Vagina (tissue), 2 donors: ENCODE data around the gene AKAP1. TPM values are rescaled to one million over a fixed set of nuclear protein-coding genes. Genes with fewer than 3 reads are reported as not detected.
A peak's percentile ranks its signal among the peaks of the same experiment; 100 is the strongest.

Experiments
- DNase-seq, 2 donors: peaks; one replicate each; pipeline ENCODE4 v3.0.0-alpha.2; 2017; ENCODE audit errors: extremely low spot score in 2 of 2
- H3K27ac ChIP-seq: fragments of 200-600 bp; sonication (generic); one replicate; pipeline ENCODE4 v1.5.1; 2019
- H3K27me3 ChIP-seq: fragments of 200-600 bp; sonication (generic); one replicate; pipeline ENCODE4 v1.5.1; 2019
- H3K36me3 ChIP-seq, 2 donors: fragments of 200-600 bp; sonication (generic); one replicate each; pipeline ENCODE4 v1.5.1; 2017 to 2019
- H3K4me1 ChIP-seq: fragments of 200-600 bp; sonication (generic); one replicate; pipeline ENCODE4 v1.5.1; 2019
- H3K4me3 ChIP-seq, 2 donors: fragments of 200-600 bp; sonication (generic); 1 replicate in 1 of 2; 2 replicates in 1 of 2; pipeline ENCODE4 v1.5.1; 2016 to 2019
- H3K9me3 ChIP-seq: fragments of 200-600 bp; sonication (generic); one replicate; pipeline ENCODE4 v1.5.1; 2019
- POLR2A ChIP-seq, 2 donors: fragments of 450-650 bp; IDR thresholded peaks; one replicate each; pipeline ENCODE4 v1.6.1; 2017; ENCODE audit warnings: antibody characterized with exemption in 2 of 2, mild to moderate bottlenecking in 2 of 2, moderate library complexity in 2 of 2
- POLR2AphosphoS5 ChIP-seq, 2 donors: sonication (generic); formaldehyde crosslinking; IDR thresholded peaks; one replicate each; pipeline ENCODE4 v1.9.0; 2017; ENCODE audit warnings: antibody characterized with exemption in 2 of 2, mild to moderate bottlenecking in 2 of 2, low read depth in 1 of 2; ENCODE audit not compliant: insufficient read depth in 1 of 2
- intact Hi-C: fragments of 100-400 bp; cut with DNase I; formaldehyde crosslinking; loops from one replicate; pipeline ENCODE4 v1.15.1; 2023
- total RNA-seq: library from RNA; depleted of rRNA; stranded (reverse); fragments of >200 nt; gene quantifications from one replicate; pipeline ENCODE4 v1.2.3, GENCODE V29; 2016
- TF ChIP-seq, protein P1 (sequence below), 3 experiments: fragments of 450-650 bp in 2 of 3; fragments of 200-600 bp in 1 of 3; sonication (generic) in 1 of 3; IDR thresholded peaks; one replicate each; pipeline ENCODE4 v1.5.1; 2017 to 2019; ENCODE audit warnings: antibody characterized with exemption in 3 of 3, mild to moderate bottlenecking in 2 of 3, moderate library complexity in 2 of 3

Gene AKAP1
- total RNA-seq, 1 donor from 2014 or later: 94.3 TPM

- no peak overlapping the region for H3K4me3 ChIP-seq
- TF ChIP-seq POLR2AphosphoS5 (IDR thresholded peaks at IDR 0.05; ENCODE audit: insufficient read depth in 1 of 2, low read depth in 1 of 2) (no peak), POLR2A (IDR thresholded peaks at IDR 0.05) (no peak)
- TF ChIP-seq, protein P1, sequence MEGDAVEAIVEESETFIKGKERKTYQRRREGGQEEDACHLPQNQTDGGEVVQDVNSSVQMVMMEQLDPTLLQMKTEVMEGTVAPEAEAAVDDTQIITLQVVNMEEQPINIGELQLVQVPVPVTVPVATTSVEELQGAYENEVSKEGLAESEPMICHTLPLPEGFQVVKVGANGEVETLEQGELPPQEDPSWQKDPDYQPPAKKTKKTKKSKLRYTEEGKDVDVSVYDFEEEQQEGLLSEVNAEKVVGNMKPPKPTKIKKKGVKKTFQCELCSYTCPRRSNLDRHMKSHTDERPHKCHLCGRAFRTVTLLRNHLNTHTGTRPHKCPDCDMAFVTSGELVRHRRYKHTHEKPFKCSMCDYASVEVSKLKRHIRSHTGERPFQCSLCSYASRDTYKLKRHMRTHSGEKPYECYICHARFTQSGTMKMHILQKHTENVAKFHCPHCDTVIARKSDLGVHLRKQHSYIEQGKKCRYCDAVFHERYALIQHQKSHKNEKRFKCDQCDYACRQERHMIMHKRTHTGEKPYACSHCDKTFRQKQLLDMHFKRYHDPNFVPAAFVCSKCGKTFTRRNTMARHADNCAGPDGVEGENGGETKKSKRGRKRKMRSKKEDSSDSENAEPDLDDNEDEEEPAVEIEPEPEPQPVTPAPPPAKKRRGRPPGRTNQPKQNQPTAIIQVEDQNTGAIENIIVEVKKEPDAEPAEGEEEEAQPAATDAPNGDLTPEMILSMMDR (IDR thresholded peaks at IDR 0.05): no peak
- no peaks in the 10 kb centered on the region for H3K36me3 ChIP-seq
- no peaks in the 10 kb centered on the region for H3K27me3 ChIP-seq
- no peak for DNase-seq
- intact Hi-C loops: no loop called here
- no peaks in the 10 kb centered on the region for H3K9me3 ChIP-seq
- H3K27ac ChIP-seq: no peak overlapping the region
- H3K4me1 ChIP-seq: peaks cover 15% of the 10 kb centered on the region
These were observed 41.8 kb upstream of the AKAP1 start for GRCh38 chr17:57043276-57043675.

- Histone ChIP-seq H3K4me3 (peak overlapping the region; percentile 25 to 49), H3K36me3 (no peaks in the 10 kb centered on the region), H3K27ac (no peak overlapping the region), H3K27me3 (no peaks in the 10 kb centered on the region), H3K4me1 (peaks cover 15% of the 10 kb centered on the region), H3K9me3 (no peaks in the 10 kb centered on the region)
- intact Hi-C loops: no loop called here
- TF ChIP-seq, protein P1 (IDR thresholded peaks at IDR 0.05): no peak
- TF ChIP-seq POLR2AphosphoS5 (IDR thresholded peaks at IDR 0.05; ENCODE audit: insufficient read depth in 1 of 2, low read depth in 1 of 2) (no peak), POLR2A (IDR thresholded peaks at IDR 0.05) (no peak)
- DNase-seq: no peak
These were observed 39.8 kb upstream of the AKAP1 start for GRCh38 chr17:57044976-57045867.

GRCh38 chr17:57045868-57046704, 39.0 kb upstream of the AKAP1 start:
- intact Hi-C loops: no loop called here
- no peak for TF ChIP-seq POLR2A (IDR thresholded peaks at IDR 0.05)
- no peak for TF ChIP-seq POLR2AphosphoS5 (IDR thresholded peaks at IDR 0.05; ENCODE audit: insufficient read depth in 1 of 2, low read depth in 1 of 2)
- TF ChIP-seq, protein P1 (IDR thresholded peaks at IDR 0.05): no peak
- H3K27ac ChIP-seq: no peak overlapping the region
- H3K4me3 ChIP-seq: peak overlapping the region; percentile 25 to 49
- no peaks in the 10 kb centered on the region for H3K9me3 ChIP-seq
- no peaks in the 10 kb centered on the region for H3K27me3 ChIP-seq
- H3K4me1 ChIP-seq: peaks cover 15% of the 10 kb centered on the region
- no peak for DNase-seq
- H3K36me3 ChIP-seq: no peaks in the 10 kb centered on the region

- no peak for DNase-seq
- H3K27ac ChIP-seq: no peak overlapping the region
- peaks cover 15% of the 10 kb centered on the region for H3K4me1 ChIP-seq
- no peaks in the 10 kb centered on the region for H3K36me3 ChIP-seq
- H3K9me3 ChIP-seq: no peaks in the 10 kb centered on the region
- no peaks in the 10 kb centered on the region for H3K27me3 ChIP-seq
- no peak for TF ChIP-seq POLR2A (IDR thresholded peaks at IDR 0.05)
- intact Hi-C loops: no loop called here
- H3K4me3 ChIP-seq: peak overlapping the region in 1 of 2 donors; percentile 49
These were observed 38.3 kb upstream of the AKAP1 start for GRCh38 chr17:57046749-57047148.

DNA sequence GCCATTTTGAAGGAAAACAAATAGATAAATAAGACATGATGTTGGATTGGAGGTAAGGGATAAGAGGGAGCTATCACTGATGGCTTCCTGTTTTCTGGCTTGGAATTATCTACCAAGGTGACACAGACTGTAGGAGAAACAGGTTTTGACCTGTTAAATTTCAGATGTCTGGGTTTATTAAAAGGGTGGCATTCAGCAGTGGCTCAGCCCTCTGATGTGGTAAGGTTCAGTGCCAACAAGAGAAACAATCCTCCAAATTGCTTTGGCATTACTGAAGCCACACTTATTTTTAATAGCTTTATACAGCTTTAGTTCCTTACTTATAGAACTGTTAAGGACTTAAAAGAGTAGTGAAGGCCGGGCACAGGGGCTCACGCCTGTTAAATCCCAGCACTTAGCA, 37.0 kb upstream of the AKAP1 start:
- Histone ChIP-seq H3K36me3 (no peaks in the 10 kb centered on the region), H3K27ac (no peak overlapping the region), H3K27me3 (no peaks in the 10 kb centered on the region), H3K4me3 (no peak overlapping the region), H3K4me1 (peaks cover 15% of the 10 kb centered on the region), H3K9me3 (no peaks in the 10 kb centered on the region)
- no peak for DNase-seq
- TF ChIP-seq POLR2A (IDR thresholded peaks at IDR 0.05) (no peak), POLR2AphosphoS5 (IDR thresholded peaks at IDR 0.05; ENCODE audit: insufficient read depth in 1 of 2, low read depth in 1 of 2) (peak in 1 of 2 donors; percentile 56)
- TF ChIP-seq, protein P1 (IDR thresholded peaks at IDR 0.05): no peak
- intact Hi-C loops: no loop called here
